GM10266 (cell line): Measurements from ENCODE around the gene TTC21B.

Experiments used
- DNase-seq: peaks from one replicate; pipeline ENCODE4 v3.0.0; 2012; ENCODE audit errors: extremely low spot score
- CTCF ChIP-seq: IDR thresholded peaks from 2 replicates; pipeline ENCODE4 v1.5.1; 2012; ENCODE audit warnings: mild to moderate bottlenecking, low read depth; ENCODE audit not compliant: control insufficient read depth, insufficient read depth; ENCODE audit errors: missing control alignments

Gene TTC21B

GRCh38 chr2:165840333-165840958 lies 113.1 kb downstream of the TTC21B start:
- no peak for TF ChIP-seq CTCF
- DNase-seq, result no peak

- TF ChIP-seq CTCF, result no peak
- no peak for DNase-seq
These were observed 114.0 kb downstream of the TTC21B start for GRCh38 chr2:165839610-165840009.

- no peak for DNase-seq
- TF ChIP-seq CTCF, result no peak
These were observed 116.5 kb downstream of the TTC21B start for GRCh38 chr2:165837122-165837521.

GRCh38 chr2:165835363-165835762 lies 118.2 kb downstream of the TTC21B start:
- no peak for DNase-seq
- no peak for TF ChIP-seq CTCF

GRCh38 chr2:165833156-165833555 lies 120.4 kb downstream of the TTC21B start:
- no peak for DNase-seq
- TF ChIP-seq CTCF, result no peak

- DNase-seq, result no peak
- no peak for TF ChIP-seq CTCF
These were observed 125.7 kb downstream of the TTC21B start for GRCh38 chr2:165827921-165828276.

GRCh38 chr2:165827016-165827920 lies 126.3 kb downstream of the TTC21B start:
- DNase-seq, result no peak
- TF ChIP-seq CTCF, result no peak
